ENCODE measurements around the gene TTC4. TPM values are rescaled to one million over a fixed set of nuclear protein-coding genes. Genes with fewer than 3 reads are reported as not detected.

Gene TTC4
- total and polyA plus RNA-seq, 10 donors, result 12.1 to 28.5 (median 16.8) TPM

DNA sequence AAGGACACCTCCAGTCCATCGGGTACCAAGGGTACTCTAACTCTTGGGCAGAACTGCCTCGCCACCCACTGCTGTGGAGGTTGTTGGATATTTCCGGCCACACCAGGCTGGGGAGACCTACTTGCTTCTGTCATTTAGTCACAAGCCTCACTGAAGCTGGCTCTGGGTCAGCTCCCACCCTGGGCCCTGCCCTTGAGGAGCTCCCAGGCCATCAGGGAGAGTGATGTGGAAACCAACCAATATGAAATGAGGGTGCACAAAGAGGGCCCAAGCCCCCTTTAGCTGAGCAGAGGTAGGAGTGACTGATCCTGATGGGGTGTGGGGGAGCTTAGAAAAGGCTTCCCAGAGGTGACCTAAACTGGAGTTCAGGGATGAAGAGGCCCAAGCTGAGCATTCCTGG is 29.0 kb downstream of the TTC4 start:
- TF ChIP-seq, protein P1, sequence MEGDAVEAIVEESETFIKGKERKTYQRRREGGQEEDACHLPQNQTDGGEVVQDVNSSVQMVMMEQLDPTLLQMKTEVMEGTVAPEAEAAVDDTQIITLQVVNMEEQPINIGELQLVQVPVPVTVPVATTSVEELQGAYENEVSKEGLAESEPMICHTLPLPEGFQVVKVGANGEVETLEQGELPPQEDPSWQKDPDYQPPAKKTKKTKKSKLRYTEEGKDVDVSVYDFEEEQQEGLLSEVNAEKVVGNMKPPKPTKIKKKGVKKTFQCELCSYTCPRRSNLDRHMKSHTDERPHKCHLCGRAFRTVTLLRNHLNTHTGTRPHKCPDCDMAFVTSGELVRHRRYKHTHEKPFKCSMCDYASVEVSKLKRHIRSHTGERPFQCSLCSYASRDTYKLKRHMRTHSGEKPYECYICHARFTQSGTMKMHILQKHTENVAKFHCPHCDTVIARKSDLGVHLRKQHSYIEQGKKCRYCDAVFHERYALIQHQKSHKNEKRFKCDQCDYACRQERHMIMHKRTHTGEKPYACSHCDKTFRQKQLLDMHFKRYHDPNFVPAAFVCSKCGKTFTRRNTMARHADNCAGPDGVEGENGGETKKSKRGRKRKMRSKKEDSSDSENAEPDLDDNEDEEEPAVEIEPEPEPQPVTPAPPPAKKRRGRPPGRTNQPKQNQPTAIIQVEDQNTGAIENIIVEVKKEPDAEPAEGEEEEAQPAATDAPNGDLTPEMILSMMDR (IDR thresholded peaks at IDR 0.05 in 8 of 11, conservative IDR thresholded peaks at IDR 0.05 in 3 of 11), result no peak
- TF ChIP-seq POLR2A (IDR thresholded peaks at IDR 0.05) (no peak), POLR2AphosphoS5 (IDR thresholded peaks at IDR 0.05) (no peak)
- H3K27me3 ChIP-seq (replicated peaks in 1 of 7), result no peaks in the 10 kb centered on the region
- intact Hi-C loops (cut with DNase I; ENCODE audit: low total_unique reads), result no loop called here
- no peak overlapping the region for H3K4me3 ChIP-seq
- WGBS, 5 donors, result 92 to 100% (median 94%) methylated on average over 2 to 3 of the region's 3 CpGs
- no peak for DNase-seq
- peaks cover 1 to 60% (median 39%) of the 10 kb centered on the region in 6 donors for H3K36me3 ChIP-seq
- H3K9me3 ChIP-seq, result no peaks in the 10 kb centered on the region
- H3K27ac ChIP-seq, result no peak overlapping the region
- no peaks in the 10 kb centered on the region for H3K4me1 ChIP-seq

DNA sequence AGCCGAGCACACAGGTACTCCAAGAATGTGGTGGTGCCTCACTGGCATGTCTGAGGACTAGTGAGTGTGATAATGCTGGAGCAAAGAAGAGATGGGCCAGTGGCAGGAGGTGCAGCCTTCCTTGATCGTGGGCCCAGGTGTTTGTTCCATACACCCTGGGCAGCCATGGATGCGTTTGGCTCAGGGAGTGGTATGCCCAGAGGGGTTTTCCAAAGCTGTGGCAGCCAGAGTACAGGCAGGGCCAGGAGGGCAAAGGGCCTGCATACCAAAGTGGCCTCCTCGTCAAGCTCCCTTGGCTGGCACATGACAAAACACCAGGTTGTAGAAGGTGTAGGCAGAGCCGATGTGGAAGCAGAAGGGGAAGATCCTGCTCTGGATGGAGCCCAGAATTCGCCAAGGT is 29.6 kb downstream of the TTC4 start:
- intact Hi-C loops (cut with DNase I; ENCODE audit: low total_unique reads), result no loop called here
- Histone ChIP-seq H3K27me3 (replicated peaks in 1 of 7) (no peaks in the 10 kb centered on the region), H3K27ac (no peak overlapping the region), H3K36me3 (peaks cover 0 to 55% (median 33%) of the 10 kb centered on the region in 6 donors), H3K9me3 (no peaks in the 10 kb centered on the region), H3K4me3 (no peak overlapping the region), H3K4me1 (no peaks in the 10 kb centered on the region)
- DNase-seq, result no peak
- WGBS, 5 donors, result 89 to 97% (median 92%) methylated on average over 5 to 6 of the region's 6 CpGs
- TF ChIP-seq POLR2AphosphoS5 (IDR thresholded peaks at IDR 0.05) (no peak), POLR2A (IDR thresholded peaks at IDR 0.05) (no peak)
- TF ChIP-seq, protein P1 (IDR thresholded peaks at IDR 0.05 in 8 of 11, conservative IDR thresholded peaks at IDR 0.05 in 3 of 11), result no peak

DNA sequence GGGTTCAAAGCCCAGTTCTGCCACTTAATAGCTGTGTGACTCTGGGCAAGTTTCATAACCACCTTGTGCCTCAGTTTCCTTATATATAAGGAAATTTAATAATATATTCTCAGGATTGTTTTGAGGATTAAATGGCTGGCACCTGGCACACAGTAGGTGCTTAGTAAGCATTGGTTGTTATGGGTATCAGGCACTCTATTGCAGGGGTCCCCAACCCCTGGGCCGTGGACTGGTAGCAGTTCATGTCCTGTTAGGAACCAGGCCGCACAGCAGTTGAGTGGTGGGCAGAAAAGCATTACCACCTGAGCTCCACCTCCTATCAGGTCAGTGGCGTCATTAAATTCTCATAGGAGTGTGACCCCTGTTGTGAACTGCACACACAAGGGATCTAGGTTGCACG is 30.2 kb downstream of the TTC4 start:
- H3K27me3 ChIP-seq (replicated peaks in 1 of 7), result no peaks in the 10 kb centered on the region
- H3K36me3 ChIP-seq, result peaks cover 0 to 49% (median 27%) of the 10 kb centered on the region in 6 donors
- WGBS, 5 donors, result 96 to 99% (median 98%) methylated on average over 4 of the region's 4 CpGs
- no peak overlapping the region for H3K27ac ChIP-seq
- no peak overlapping the region for H3K4me3 ChIP-seq
- intact Hi-C loops (cut with DNase I; ENCODE audit: low total_unique reads), result no loop called here
- TF ChIP-seq POLR2A (IDR thresholded peaks at IDR 0.05), result no peak
- no peak for TF ChIP-seq POLR2AphosphoS5 (IDR thresholded peaks at IDR 0.05)
- TF ChIP-seq, protein P1 (IDR thresholded peaks at IDR 0.05 in 8 of 11, conservative IDR thresholded peaks at IDR 0.05 in 3 of 11), result no peak
- DNase-seq, result no peak
- H3K9me3 ChIP-seq, result no peaks in the 10 kb centered on the region
- H3K4me1 ChIP-seq, result no peaks in the 10 kb centered on the region

DNA sequence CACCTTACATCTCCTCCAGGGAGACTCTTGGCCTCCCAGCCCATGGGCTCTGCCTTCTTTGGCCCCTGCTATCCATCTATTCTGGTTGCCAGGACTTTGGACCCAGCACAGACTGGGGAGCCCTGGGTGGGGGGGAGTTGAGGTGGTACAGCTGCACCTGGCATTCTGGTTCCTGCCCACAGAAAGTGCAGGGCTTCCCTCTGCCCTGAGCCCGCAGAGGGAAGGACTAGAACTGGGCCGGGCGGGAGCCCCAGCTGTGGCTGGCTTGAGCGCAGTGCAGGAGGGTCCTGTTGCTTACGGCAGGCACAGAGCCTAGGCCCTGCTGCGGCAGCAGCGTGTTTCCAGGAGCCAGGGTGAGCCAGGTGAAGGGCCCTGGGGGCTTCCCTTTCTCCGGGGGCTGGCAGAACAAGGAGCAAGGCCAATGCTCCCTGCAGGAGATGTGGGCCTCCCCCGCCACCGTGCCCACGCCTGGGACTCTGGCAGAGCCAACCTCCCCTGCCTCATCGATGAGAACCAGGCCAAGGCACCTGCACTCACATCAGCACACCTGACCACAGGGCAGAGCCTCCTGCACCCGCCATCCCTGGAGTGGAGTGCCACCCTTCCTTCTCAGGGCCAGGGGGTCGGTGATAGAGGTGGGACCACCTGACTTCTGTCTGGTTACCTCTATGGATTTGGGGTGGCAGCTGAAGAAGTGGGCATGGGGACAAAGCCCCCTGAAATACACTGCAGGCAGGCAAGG is 32.6 kb downstream of the TTC4 start:
- H3K4me3 ChIP-seq, result no peak overlapping the region
- H3K27me3 ChIP-seq (replicated peaks in 1 of 7), result no peaks in the 10 kb centered on the region
- intact Hi-C loops (cut with DNase I; ENCODE audit: low total_unique reads), result no loop called here
- DNase-seq, result peak; percentile 59
- H3K36me3 ChIP-seq, result peaks cover 0 to 25% (median 4%) of the 10 kb centered on the region in 6 donors
- no peak for TF ChIP-seq POLR2A (IDR thresholded peaks at IDR 0.05)
- no peak for TF ChIP-seq POLR2AphosphoS5 (IDR thresholded peaks at IDR 0.05)
- TF ChIP-seq, protein P1 (IDR thresholded peaks at IDR 0.05 in 8 of 11, conservative IDR thresholded peaks at IDR 0.05 in 3 of 11), result no peak
- no peak overlapping the region for H3K27ac ChIP-seq
- no peaks in the 10 kb centered on the region for H3K9me3 ChIP-seq
- WGBS, 5 donors, result 75 to 89% (median 85%) methylated on average over 8 to 14 of the region's 14 CpGs
- no peaks in the 10 kb centered on the region for H3K4me1 ChIP-seq

All from spleen (tissue), 11 donors.